Inflammatory macrophage (primary cell): ENCODE results near the gene TTK.
"Not testable (repeated sequence)": the region's sequence is repeated elsewhere in the genome, so short reads cannot be mapped to it uniquely, and the experiment has no call there.

Experiments
- DNase-seq, 2 donors: peaks; one replicate each; pipeline ENCODE4 v3.0.0-alpha.2; 2020 to 2022

The TTK gene

DNA sequence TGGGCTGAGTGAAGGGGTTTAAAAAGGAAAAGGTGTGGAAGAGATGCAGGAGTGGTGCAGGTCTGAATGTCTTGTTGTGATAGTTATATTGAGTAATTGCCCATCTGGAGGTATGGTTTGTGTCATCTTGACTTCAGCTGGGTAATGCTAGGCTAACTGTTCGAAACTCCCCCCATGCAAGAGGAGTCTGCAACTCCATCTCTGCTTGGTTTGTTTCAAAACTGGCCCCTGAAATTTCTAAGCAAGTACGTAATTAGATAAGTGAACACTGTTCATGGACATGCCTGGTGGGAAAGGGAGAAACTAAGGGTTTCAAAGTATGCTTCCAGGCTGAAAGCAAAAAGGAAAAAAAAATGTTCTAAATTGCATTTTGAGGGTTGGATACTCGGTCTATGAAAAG, 17.1 kb downstream of the TTK start:
- no peak for DNase-seq

DNA sequence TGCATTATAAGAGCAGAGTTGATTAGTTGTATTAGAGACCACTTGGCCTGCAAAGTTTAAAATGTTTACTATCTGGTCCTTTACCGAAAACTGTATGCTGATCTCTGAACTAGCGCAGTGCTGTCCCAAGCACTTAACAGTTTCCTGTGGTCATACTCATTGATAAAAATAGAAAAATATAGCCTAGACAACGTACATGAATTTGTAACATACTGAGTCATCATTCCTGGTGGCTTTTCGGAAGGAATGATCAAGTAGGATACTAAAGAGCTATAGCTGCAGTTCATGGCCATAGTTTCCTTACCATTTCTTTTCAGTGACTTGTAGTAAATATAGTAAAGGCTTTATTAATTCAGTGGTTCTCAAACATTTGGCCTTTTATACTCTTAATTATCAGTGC, 18.4 kb downstream of the TTK start:
- no peak for DNase-seq

DNA sequence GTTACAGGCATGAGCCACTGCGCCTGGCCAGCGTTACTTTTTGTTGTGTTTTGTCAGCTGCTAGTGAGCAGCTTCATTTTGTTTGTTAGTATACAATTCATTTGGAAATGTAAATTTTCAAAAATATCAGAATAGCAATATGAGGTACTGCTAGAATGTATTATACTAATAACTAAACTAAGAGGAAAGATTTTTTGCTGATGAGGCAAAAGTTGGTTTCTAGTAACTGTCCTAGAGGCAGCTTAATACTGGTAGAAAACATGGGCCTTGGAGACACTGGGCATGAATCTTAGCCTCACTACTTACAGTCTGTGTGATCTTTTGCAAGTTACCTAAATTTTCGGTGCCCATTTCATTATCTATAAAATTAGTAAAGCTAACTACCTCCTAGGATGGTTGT, 24.1 kb downstream of the TTK start:
- DNase-seq: no peak

DNA sequence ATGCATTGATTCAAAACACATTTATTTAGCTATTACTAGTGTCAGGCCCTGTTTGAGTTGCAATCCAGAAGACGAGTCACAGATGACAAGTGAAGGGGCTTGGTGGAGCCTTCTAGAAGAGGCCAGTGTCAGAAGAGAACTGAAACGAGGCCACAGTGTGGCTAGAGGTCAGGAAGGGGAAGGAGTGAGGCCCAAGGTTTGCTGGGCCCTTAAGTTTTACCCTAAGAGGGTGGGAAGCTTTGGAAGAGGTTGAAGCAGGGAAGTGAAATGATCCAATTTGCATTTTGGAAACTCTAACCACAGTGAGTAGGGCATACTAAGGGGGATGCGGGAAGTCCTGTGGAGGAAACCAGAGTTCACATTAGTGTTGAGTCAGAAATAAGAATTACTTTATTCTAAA, 25.0 kb downstream of the TTK start:
- peak; percentile 44 to 49 for DNase-seq

DNA sequence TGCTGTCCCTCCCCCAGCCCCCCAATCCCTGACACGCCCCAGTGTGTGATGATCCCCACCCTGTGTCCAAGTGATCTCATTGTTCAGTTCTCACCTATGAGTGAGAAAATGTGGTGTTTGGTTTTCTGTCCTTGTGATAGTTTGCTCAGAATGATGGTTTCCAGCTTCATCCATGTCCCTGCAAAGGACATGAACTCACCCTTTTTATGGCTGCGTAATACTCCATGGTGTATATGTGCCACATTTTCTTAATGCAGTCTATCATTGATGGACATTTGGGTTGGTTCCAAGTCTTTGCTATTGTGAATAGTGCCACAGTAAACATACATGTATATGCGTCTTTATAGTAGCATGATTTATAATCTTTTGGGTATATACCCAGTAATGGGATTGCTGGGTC, 43.8 kb downstream of the TTK start:
- DNase-seq: not testable (repeated sequence)

DNA sequence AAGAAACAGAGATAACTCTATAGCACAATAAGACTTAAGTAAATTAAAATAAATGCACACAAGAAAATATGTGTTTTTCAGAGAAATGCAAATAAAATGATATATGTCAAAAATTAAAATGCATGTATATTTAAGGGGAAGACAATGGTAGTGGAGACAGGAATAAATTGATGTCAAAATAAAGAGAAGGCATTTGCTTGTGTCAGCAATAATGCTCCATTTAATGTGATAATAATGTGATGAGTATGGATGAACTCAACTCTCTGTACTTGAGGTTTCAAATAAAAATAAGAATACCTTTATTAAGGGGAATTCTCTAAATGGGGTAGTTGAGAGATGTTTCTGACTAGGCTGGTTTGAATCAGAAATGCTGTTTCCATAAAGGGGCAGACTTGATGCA, 56.3 kb downstream of the TTK start:
- DNase-seq: no peak

DNA sequence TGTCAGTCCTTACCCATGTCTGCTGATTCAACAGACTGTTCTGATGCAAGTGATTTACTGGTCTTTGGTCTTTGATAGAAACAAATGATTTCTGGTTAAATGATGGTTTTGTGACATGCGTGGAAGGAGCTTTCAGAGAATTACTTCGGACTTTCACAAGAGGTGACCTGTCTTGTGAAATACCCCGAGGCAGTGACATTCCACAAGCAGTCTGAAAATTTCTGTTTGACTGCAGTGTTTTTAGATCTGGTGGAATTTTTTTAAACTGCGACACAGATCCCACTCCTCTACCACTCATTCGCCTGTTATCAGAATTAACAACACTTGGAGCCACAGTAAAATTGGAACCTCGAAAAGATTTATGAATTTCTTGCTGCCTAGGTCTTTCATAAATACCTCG, 63.7 kb downstream of the TTK start:
- DNase-seq: not testable (repeated sequence)

DNA sequence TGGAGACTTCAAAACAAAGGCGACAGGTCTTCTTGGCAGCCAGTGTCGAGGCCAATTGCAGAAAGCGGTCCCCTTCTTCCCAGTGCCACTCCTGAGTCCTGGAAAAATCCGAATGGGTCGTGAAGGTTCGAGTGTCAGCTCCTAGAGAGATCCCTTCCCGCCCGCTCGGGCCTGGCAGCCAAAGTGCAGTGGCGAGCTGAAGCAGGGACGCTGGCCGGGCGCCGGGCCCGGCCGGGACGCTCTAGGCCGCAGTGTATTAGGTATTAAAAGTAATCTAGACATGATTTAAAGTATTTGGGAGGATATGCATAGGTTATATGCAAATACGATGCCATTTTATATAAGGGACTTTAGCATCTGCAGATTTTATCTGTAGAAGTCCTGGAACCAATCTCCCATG, 66.0 kb downstream of the TTK start:
- not testable (repeated sequence) for DNase-seq

DNA sequence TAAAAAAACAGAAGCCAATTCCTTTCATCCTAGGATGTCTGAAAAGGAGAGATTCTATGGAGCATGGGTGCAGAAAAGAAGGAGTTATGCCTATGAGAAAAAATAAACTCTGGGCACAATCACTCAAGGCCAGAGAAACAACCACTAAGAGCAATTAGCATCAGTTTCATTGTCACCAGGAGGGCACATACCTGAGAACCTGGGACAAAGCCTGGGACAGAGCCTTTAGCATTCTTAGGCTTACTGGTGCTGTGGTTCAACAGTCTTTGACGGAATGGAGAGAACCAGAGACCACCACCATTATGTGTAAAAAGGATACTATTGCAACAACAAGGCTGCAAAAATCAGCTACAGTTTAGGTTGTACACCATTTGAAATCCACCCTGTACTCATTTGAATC, 72.6 kb downstream of the TTK start:
- no peak for DNase-seq

DNA sequence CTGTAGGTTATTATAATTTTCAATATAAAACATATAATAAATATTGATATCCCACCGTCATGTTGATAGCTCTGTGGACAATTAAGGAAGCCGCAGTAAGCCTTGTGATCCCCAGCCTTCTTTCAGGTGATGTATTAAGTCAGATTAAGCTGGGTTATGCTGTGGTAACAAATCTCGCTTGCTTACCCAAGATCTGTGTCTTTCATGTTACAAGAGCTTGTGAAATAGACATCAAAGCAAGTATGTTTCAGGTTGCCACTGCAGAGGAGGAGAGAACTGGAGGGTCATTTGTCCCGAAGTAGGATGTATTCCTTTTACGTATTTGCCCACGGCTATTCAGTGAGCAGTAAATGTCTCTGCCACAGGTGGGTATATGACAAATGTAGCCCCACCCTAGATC, 84.2 kb downstream of the TTK start:
- no peak for DNase-seq

DNA sequence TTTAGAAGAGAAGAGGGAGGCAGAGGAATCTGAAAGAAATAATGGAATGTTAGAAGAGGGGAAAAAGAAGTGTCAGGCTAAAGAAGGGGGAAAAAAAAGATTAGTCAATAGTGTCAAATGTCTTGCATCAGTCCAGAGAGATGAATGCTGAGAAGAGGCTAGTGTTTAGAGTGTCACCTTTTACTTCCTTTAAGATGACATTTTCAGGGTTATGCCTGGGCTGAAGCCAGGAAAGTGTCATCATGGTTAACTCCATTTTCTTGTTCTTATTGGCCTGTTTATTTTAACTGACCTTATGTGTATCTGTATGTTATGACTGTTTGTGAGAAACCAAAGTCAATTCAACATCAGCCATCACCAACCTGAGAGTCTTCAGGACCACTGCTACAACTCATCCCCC, 87.1 kb downstream of the TTK start:
- DNase-seq: no peak
